Stimulated activated naive CD8-positive, alpha-beta T cell treated with anti-CD3 and anti-CD28 coated beads, Interleukin-15, Interleukin-2, amounts not matched to agents 100 ng/mL and 50 ng/mL, for 24 hours (primary cell): Measurements from ENCODE around the gene U2AF1L4.
A peak's percentile ranks its signal among the peaks of the same experiment; 100 is the strongest.

Source experiments
- H3K27ac Mint-ChIP-seq: one replicate; pipeline ENCODE4 v1.8.0; 2021; ENCODE audit warnings: mild to moderate bottlenecking, mixed read lengths
- H3K27me3 Mint-ChIP-seq: one replicate; pipeline ENCODE4 v1.8.0; 2021; ENCODE audit warnings: mixed read lengths
- H3K36me3 Mint-ChIP-seq: one replicate; pipeline ENCODE4 v1.8.0; 2021; ENCODE audit warnings: low read depth, mixed read lengths
- H3K4me1 Mint-ChIP-seq: one replicate; pipeline ENCODE4 v1.8.0; 2021; ENCODE audit warnings: low read depth, mixed read lengths
- H3K4me3 Mint-ChIP-seq: one replicate; pipeline ENCODE4 v1.8.0; 2021; ENCODE audit warnings: mild to moderate bottlenecking, mixed read lengths
- H3K9me3 Mint-ChIP-seq: one replicate; pipeline ENCODE4 v1.8.0; 2021; ENCODE audit warnings: mixed read lengths

The U2AF1L4 gene

GRCh38 chr19:35745328-35746086 lies at the start of gene U2AF1L4, which contains the start of gene PSENEN:
Gene U2AF1L4, minus strand, starts transcription at chr19:35745418. Its CDS starts 27 bp downstream, at chr19:35745391.
Gene PSENEN, plus strand, starts transcription at chr19:35745651. Its CDS starts 280 bp downstream, at chr19:35745931.
- Mint-ChIP-seq H3K27me3 (no peaks in the 10 kb centered on the region), H3K36me3 (peaks cover 15% of the 10 kb centered on the region), H3K27ac (peak within 1 kb of the TSS; percentile 100), H3K4me1 (peaks cover 72% of the 10 kb centered on the region), H3K9me3 (no peaks in the 10 kb centered on the region), H3K4me3 (peak within 1 kb of the TSS; percentile 95)

GRCh38 chr19:35793381-35794165 lies 48.4 kb upstream of the U2AF1L4 start:
- H3K27me3 Mint-ChIP-seq, result peaks cover 22% of the 10 kb centered on the region
- no peak overlapping the region for H3K27ac Mint-ChIP-seq
- H3K36me3 Mint-ChIP-seq, result no peaks in the 10 kb centered on the region

GRCh38 chr19:35792888-35793287 lies 47.7 kb upstream of the U2AF1L4 start:
- H3K27ac Mint-ChIP-seq, result no peak overlapping the region
- no peaks in the 10 kb centered on the region for H3K4me1 Mint-ChIP-seq

More at GRCh38 chr19:35793381-35794165, 48.4 kb upstream of the U2AF1L4 start:
- Mint-ChIP-seq H3K9me3 (no peaks in the 10 kb centered on the region), H3K4me1 (no peaks in the 10 kb centered on the region), H3K4me3 (no peak overlapping the region)

GRCh38 chr19:35792312-35792711 lies 47.1 kb upstream of the U2AF1L4 start:
- H3K27ac Mint-ChIP-seq, result no peak overlapping the region
- H3K4me1 Mint-ChIP-seq, result no peaks in the 10 kb centered on the region
- no peaks in the 10 kb centered on the region for H3K36me3 Mint-ChIP-seq
- no peak overlapping the region for H3K4me3 Mint-ChIP-seq
- peaks cover 16% of the 10 kb centered on the region for H3K27me3 Mint-ChIP-seq
- H3K9me3 Mint-ChIP-seq, result no peaks in the 10 kb centered on the region

More at GRCh38 chr19:35792888-35793287, 47.7 kb upstream of the U2AF1L4 start:
- Mint-ChIP-seq H3K36me3 (no peaks in the 10 kb centered on the region), H3K27me3 (peaks cover 18% of the 10 kb centered on the region), H3K4me3 (no peak overlapping the region), H3K9me3 (no peaks in the 10 kb centered on the region)

GRCh38 chr19:35791814-35792279 lies 46.6 kb upstream of the U2AF1L4 start:
- no peaks in the 10 kb centered on the region for H3K9me3 Mint-ChIP-seq
- H3K27me3 Mint-ChIP-seq, result peaks cover 11% of the 10 kb centered on the region
- no peaks in the 10 kb centered on the region for H3K36me3 Mint-ChIP-seq
- no peak overlapping the region for H3K4me3 Mint-ChIP-seq
- no peak overlapping the region for H3K27ac Mint-ChIP-seq
- no peaks in the 10 kb centered on the region for H3K4me1 Mint-ChIP-seq

- Mint-ChIP-seq H3K4me1 (no peaks in the 10 kb centered on the region), H3K4me3 (no peak overlapping the region), H3K27ac (no peak overlapping the region), H3K36me3 (no peaks in the 10 kb centered on the region), H3K27me3 (peaks cover 5% of the 10 kb centered on the region), H3K9me3 (no peaks in the 10 kb centered on the region)
These were observed 46.0 kb upstream of the U2AF1L4 start for GRCh38 chr19:35790981-35791813.

- H3K9me3 Mint-ChIP-seq, result no peaks in the 10 kb centered on the region
- no peak overlapping the region for H3K27ac Mint-ChIP-seq
- no peaks in the 10 kb centered on the region for H3K27me3 Mint-ChIP-seq
- H3K36me3 Mint-ChIP-seq, result no peaks in the 10 kb centered on the region
- no peak overlapping the region for H3K4me3 Mint-ChIP-seq
- H3K4me1 Mint-ChIP-seq, result no peaks in the 10 kb centered on the region
These were observed 45.0 kb upstream of the U2AF1L4 start for GRCh38 chr19:35789978-35790944.

GRCh38 chr19:35789195-35789977 lies 44.2 kb upstream of the U2AF1L4 start:
- Mint-ChIP-seq H3K9me3 (no peaks in the 10 kb centered on the region), H3K27me3 (no peaks in the 10 kb centered on the region), H3K36me3 (no peaks in the 10 kb centered on the region)

GRCh38 chr19:35788205-35788960 lies 43.2 kb upstream of the U2AF1L4 start:
- Mint-ChIP-seq H3K27me3 (no peaks in the 10 kb centered on the region), H3K36me3 (no peaks in the 10 kb centered on the region), H3K9me3 (no peaks in the 10 kb centered on the region), H3K4me1 (no peaks in the 10 kb centered on the region), H3K27ac (no peak overlapping the region), H3K4me3 (no peak overlapping the region)

More at GRCh38 chr19:35789195-35789977, 44.2 kb upstream of the U2AF1L4 start:
- no peak overlapping the region for H3K4me3 Mint-ChIP-seq
- H3K4me1 Mint-ChIP-seq, result no peaks in the 10 kb centered on the region
- no peak overlapping the region for H3K27ac Mint-ChIP-seq

- Mint-ChIP-seq H3K4me1 (no peaks in the 10 kb centered on the region), H3K4me3 (no peak overlapping the region), H3K27ac (no peak overlapping the region), H3K27me3 (no peaks in the 10 kb centered on the region), H3K36me3 (no peaks in the 10 kb centered on the region), H3K9me3 (no peaks in the 10 kb centered on the region)
These were observed 42.1 kb upstream of the U2AF1L4 start for GRCh38 chr19:35787227-35787799.

GRCh38 chr19:35786299-35787160 lies 41.3 kb upstream of the U2AF1L4 start:
- peak overlapping the region; percentile 21 for H3K27ac Mint-ChIP-seq
- H3K36me3 Mint-ChIP-seq, result no peaks in the 10 kb centered on the region
- H3K4me3 Mint-ChIP-seq, result no peak overlapping the region
- no peaks in the 10 kb centered on the region for H3K27me3 Mint-ChIP-seq
- no peaks in the 10 kb centered on the region for H3K9me3 Mint-ChIP-seq
- H3K4me1 Mint-ChIP-seq, result no peaks in the 10 kb centered on the region

GRCh38 chr19:35785339-35785627 lies 40.1 kb upstream of the U2AF1L4 start:
- no peaks in the 10 kb centered on the region for H3K27me3 Mint-ChIP-seq
- H3K27ac Mint-ChIP-seq, result no peak overlapping the region
- H3K4me1 Mint-ChIP-seq, result no peaks in the 10 kb centered on the region
- no peaks in the 10 kb centered on the region for H3K9me3 Mint-ChIP-seq
- no peak overlapping the region for H3K4me3 Mint-ChIP-seq
- no peaks in the 10 kb centered on the region for H3K36me3 Mint-ChIP-seq
